Skeletal muscle satellite cell (primary cell): ENCODE results near the gene CTNNB1.
A peak's percentile ranks its signal among the peaks of the same experiment; 100 is the strongest.

Experiments used
- H3K27me3 ChIP-seq: 2 replicates; pipeline ENCODE4 v1.7.0; 2013; ENCODE audit warnings: low read length; ENCODE audit not compliant: control insufficient read depth, insufficient read depth
- H3K36me3 ChIP-seq: 2 replicates; pipeline ENCODE4 v1.7.0; 2013; ENCODE audit warnings: mild to moderate bottlenecking, control low read depth, low read length; ENCODE audit not compliant: insufficient read depth
- H3K4me1 ChIP-seq: 2 replicates; pipeline ENCODE4 v1.7.0; 2013; ENCODE audit warnings: low read length; ENCODE audit not compliant: control insufficient read depth, insufficient read depth
- H3K4me2 ChIP-seq: 2 replicates; pipeline ENCODE4 v1.7.0; 2013; ENCODE audit warnings: mild to moderate bottlenecking, low read length
- H3K4me3 ChIP-seq: 2 replicates; pipeline ENCODE4 v1.7.0; 2013; ENCODE audit warnings: low read length
- H3K9ac ChIP-seq: 2 replicates; pipeline ENCODE4 v1.7.0; 2013; ENCODE audit warnings: mild to moderate bottlenecking, low read depth, low read length, moderate library complexity
- H3K9me3 ChIP-seq: replicated peaks from 2 replicates; pipeline ENCODE4 v1.7.0; 2013; ENCODE audit warnings: mild to moderate bottlenecking, control low read depth, low read length

Gene CTNNB1

GRCh38 chr3:41204369-41204768 is 5.1 kb downstream of the CTNNB1 start:
- Histone ChIP-seq H3K4me1 (peaks cover 40% of the 10 kb centered on the region), H3K27me3 (no peaks in the 10 kb centered on the region), H3K4me3 (no peak overlapping the region), H3K4me2 (peak overlapping the region; percentile 75), H3K36me3 (no peaks in the 10 kb centered on the region), H3K9ac (no peak overlapping the region), H3K9me3 (no peaks in the 10 kb centered on the region)

- no peaks in the 10 kb centered on the region for H3K27me3 ChIP-seq
- no peaks in the 10 kb centered on the region for H3K36me3 ChIP-seq
- H3K4me3 ChIP-seq: no peak overlapping the region
- no peaks in the 10 kb centered on the region for H3K9me3 ChIP-seq
- H3K9ac ChIP-seq: no peak overlapping the region
- H3K4me2 ChIP-seq: peak overlapping the region; percentile 23
- H3K4me1 ChIP-seq: peaks cover 40% of the 10 kb centered on the region
Measured at GRCh38 chr3:41205591-41205990, 6.3 kb downstream of the CTNNB1 start.

GRCh38 chr3:41207355-41207754 is 8.1 kb downstream of the CTNNB1 start:
- no peaks in the 10 kb centered on the region for H3K36me3 ChIP-seq
- no peak overlapping the region for H3K4me3 ChIP-seq
- H3K4me1 ChIP-seq: peaks cover 36% of the 10 kb centered on the region
- no peaks in the 10 kb centered on the region for H3K9me3 ChIP-seq
- no peak overlapping the region for H3K4me2 ChIP-seq
- H3K9ac ChIP-seq: no peak overlapping the region
- H3K27me3 ChIP-seq: no peaks in the 10 kb centered on the region

- Histone ChIP-seq H3K4me1 (peaks cover 32% of the 10 kb centered on the region), H3K9ac (no peak overlapping the region)
Measured at GRCh38 chr3:41208507-41209220, 9.4 kb downstream of the CTNNB1 start.

GRCh38 chr3:41209646-41210045 is 10.3 kb downstream of the CTNNB1 start:
- Histone ChIP-seq H3K9ac (no peak overlapping the region), H3K4me3 (no peak overlapping the region), H3K4me2 (no peak overlapping the region), H3K36me3 (no peaks in the 10 kb centered on the region), H3K4me1 (peaks cover 32% of the 10 kb centered on the region), H3K9me3 (no peaks in the 10 kb centered on the region), H3K27me3 (no peaks in the 10 kb centered on the region)

More at GRCh38 chr3:41208507-41209220, 9.4 kb downstream of the CTNNB1 start:
- Histone ChIP-seq H3K36me3 (no peaks in the 10 kb centered on the region), H3K4me3 (no peak overlapping the region), H3K9me3 (no peaks in the 10 kb centered on the region), H3K4me2 (no peak overlapping the region), H3K27me3 (no peaks in the 10 kb centered on the region)

GRCh38 chr3:41210966-41211365 is 11.7 kb downstream of the CTNNB1 start:
- Histone ChIP-seq H3K4me1 (peaks cover 23% of the 10 kb centered on the region), H3K27me3 (no peaks in the 10 kb centered on the region), H3K9ac (no peak overlapping the region), H3K4me3 (no peak overlapping the region), H3K4me2 (no peak overlapping the region), H3K36me3 (no peaks in the 10 kb centered on the region), H3K9me3 (no peaks in the 10 kb centered on the region)

GRCh38 chr3:41212088-41212487 is 12.8 kb downstream of the CTNNB1 start:
- peaks cover 21% of the 10 kb centered on the region for H3K4me1 ChIP-seq
- no peaks in the 10 kb centered on the region for H3K9me3 ChIP-seq
- H3K4me2 ChIP-seq: no peak overlapping the region
- H3K9ac ChIP-seq: no peak overlapping the region
- H3K27me3 ChIP-seq: no peaks in the 10 kb centered on the region
- no peak overlapping the region for H3K4me3 ChIP-seq
- H3K36me3 ChIP-seq: no peaks in the 10 kb centered on the region

GRCh38 chr3:41213588-41213987 is 14.3 kb downstream of the CTNNB1 start:
- Histone ChIP-seq H3K4me3 (no peak overlapping the region), H3K4me2 (peak overlapping the region; percentile 8), H3K27me3 (no peaks in the 10 kb centered on the region), H3K4me1 (peaks cover 30% of the 10 kb centered on the region), H3K36me3 (no peaks in the 10 kb centered on the region), H3K9me3 (no peaks in the 10 kb centered on the region), H3K9ac (no peak overlapping the region)

GRCh38 chr3:41216422-41216821 is 17.1 kb downstream of the CTNNB1 start:
- Histone ChIP-seq H3K9ac (no peak overlapping the region), H3K9me3 (no peaks in the 10 kb centered on the region), H3K27me3 (no peaks in the 10 kb centered on the region), H3K4me3 (no peak overlapping the region), H3K36me3 (no peaks in the 10 kb centered on the region), H3K4me1 (peaks cover 43% of the 10 kb centered on the region), H3K4me2 (no peak overlapping the region)

- H3K4me3 ChIP-seq: no peak overlapping the region
- H3K4me2 ChIP-seq: peak overlapping the region; percentile 14
- H3K36me3 ChIP-seq: no peaks in the 10 kb centered on the region
- H3K27me3 ChIP-seq: no peaks in the 10 kb centered on the region
- H3K9ac ChIP-seq: no peak overlapping the region
- peaks cover 49% of the 10 kb centered on the region for H3K4me1 ChIP-seq
- H3K9me3 ChIP-seq: no peaks in the 10 kb centered on the region
Measured at GRCh38 chr3:41216993-41217392, 17.7 kb downstream of the CTNNB1 start.

- Histone ChIP-seq H3K27me3 (no peaks in the 10 kb centered on the region), H3K36me3 (peaks cover under 1% of the 10 kb centered on the region), H3K9me3 (no peaks in the 10 kb centered on the region), H3K4me2 (no peak overlapping the region), H3K4me1 (peaks cover 57% of the 10 kb centered on the region), H3K9ac (no peak overlapping the region), H3K4me3 (no peak overlapping the region)
Measured at GRCh38 chr3:41219424-41219823, 20.1 kb downstream of the CTNNB1 start.
